Testis (tissue), 2 donors: ENCODE data around the gene NIN.

Source experiments
- CTCF ChIP-seq, 3 experiments: fragments of 450-650 bp in 2 of 3; fragments of 200-600 bp in 1 of 3; sonication (generic) in 1 of 3; IDR thresholded peaks; one replicate each; pipeline ENCODE4 v1.5.1; 2016 to 2019; ENCODE audit warnings: antibody characterized with exemption in 3 of 3, mild to moderate bottlenecking in 2 of 3, moderate library complexity in 1 of 3
- POLR2A ChIP-seq: fragments of 450-650 bp; IDR thresholded peaks from one replicate; pipeline ENCODE4 v1.6.1; 2017; ENCODE audit warnings: antibody characterized with exemption, mild to moderate bottlenecking, moderate library complexity

GRCh38 chr14:50762931-50763300 lies 68.0 kb downstream of the NIN start:
- TF ChIP-seq POLR2A (no peak), CTCF (IDR thresholded peaks at IDR 0.05) (no peak)
